ENCODE results near the gene POLA1. TPM values are rescaled to one million over a fixed set of nuclear protein-coding genes. Genes with fewer than 3 reads are reported as not detected.

The POLA1 gene
- total and polyA plus RNA-seq, 4 donors = 8.8 to 30.8 (median 14.9) TPM

- Histone ChIP-seq H3K9me3 (ENCODE audit: control insufficient read depth, insufficient read depth, low read length) (no peaks in the 10 kb centered on the region), H3K27ac (ENCODE audit: low read depth, low read length) (no peak overlapping the region), H3K4me3 (ENCODE audit: low read depth, low read length) (no peak overlapping the region), H3K36me3 (ENCODE audit: control insufficient read depth, insufficient read depth, low read length) (no peaks in the 10 kb centered on the region), H3K27me3 (ENCODE audit: control insufficient read depth, insufficient read depth, low read length) (peaks cover 96% of the 10 kb centered on the region), H3K4me1 (ENCODE audit: control insufficient read depth, insufficient read depth, low read length) (peaks cover 38% of the 10 kb centered on the region)
- WGBS (ENCODE audit: insufficient coverage) = 22% methylated on average over 44 of the region's 44 CpGs
- DNase-seq (ENCODE audit: low read depth in 4 of 6, low spot score in 6 of 6) = no peak
Observed at GRCh38 chrX:25013632-25014365, 320.1 kb downstream of the POLA1 start.

- H3K4me1 ChIP-seq (ENCODE audit: control insufficient read depth, insufficient read depth, low read length) = peaks cover 38% of the 10 kb centered on the region
- H3K27me3 ChIP-seq (ENCODE audit: control insufficient read depth, insufficient read depth, low read length) = peaks cover 96% of the 10 kb centered on the region
- no peak for DNase-seq (ENCODE audit: low read depth in 4 of 6, low spot score in 6 of 6)
- H3K27ac ChIP-seq (ENCODE audit: low read depth, low read length) = no peak overlapping the region
- WGBS (ENCODE audit: insufficient coverage) = 32% methylated on average over 12 of the region's 19 CpGs
- no peaks in the 10 kb centered on the region for H3K9me3 ChIP-seq (ENCODE audit: control insufficient read depth, insufficient read depth, low read length)
- no peaks in the 10 kb centered on the region for H3K36me3 ChIP-seq (ENCODE audit: control insufficient read depth, insufficient read depth, low read length)
- H3K4me3 ChIP-seq (ENCODE audit: low read depth, low read length) = no peak overlapping the region
Observed at GRCh38 chrX:25014366-25014838, 320.7 kb downstream of the POLA1 start.

DNA sequence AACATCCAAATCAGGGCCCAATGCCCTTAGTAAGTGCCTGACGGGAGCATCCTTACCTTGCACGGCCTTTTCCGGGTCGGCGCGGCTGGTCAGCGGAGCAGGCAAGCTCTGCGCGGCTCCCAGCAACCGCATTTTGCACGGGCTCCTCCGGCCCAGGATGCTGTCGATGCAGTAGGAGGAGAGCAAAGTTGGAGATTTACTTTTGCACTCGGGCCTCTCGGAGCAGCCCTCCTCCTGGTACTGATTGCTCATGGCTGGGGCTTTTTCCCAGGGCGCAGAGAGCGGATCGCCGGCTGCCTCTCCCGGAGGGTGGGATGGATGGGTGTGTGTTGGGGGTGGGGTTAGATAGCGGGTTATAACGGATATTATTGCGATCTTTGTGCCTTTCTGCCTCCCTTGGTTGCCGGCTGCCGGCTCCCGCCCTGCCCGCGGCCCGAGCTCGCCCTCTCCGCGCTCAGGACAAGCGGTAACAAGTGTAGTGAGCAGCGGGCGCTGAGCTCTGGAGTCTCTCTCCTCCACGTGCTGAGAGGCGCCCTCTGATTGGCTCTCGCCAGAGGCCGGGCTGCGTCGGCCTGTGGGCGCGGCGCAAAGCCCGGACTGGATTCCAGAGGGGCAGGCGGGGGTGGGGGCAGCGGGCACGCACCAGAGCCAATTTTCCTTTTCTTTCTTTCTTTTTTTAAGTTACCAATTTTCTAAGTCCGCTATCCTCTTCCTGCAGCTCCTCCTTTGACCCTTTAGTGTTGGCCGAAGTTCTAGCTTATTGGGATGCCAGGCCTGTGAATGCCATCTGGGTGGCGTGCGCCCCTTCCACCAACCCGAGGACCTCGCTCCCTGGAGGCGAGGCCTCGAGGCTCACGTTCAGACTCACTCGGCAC is 322.0 kb downstream of the POLA1 start, which contains the start of gene ARX:
Gene ARX, minus strand, starts transcription at position 480 of the 875 bp plus-strand sequence. Its CDS starts 228 bp downstream, at position 252.
- Histone ChIP-seq H3K4me3 (ENCODE audit: low read depth, low read length) (no peak within 1 kb of the TSS), H3K27me3 (ENCODE audit: control insufficient read depth, insufficient read depth, low read length) (peaks cover 96% of the 10 kb centered on the region), H3K27ac (ENCODE audit: low read depth, low read length) (no peak within 1 kb of the TSS), H3K9me3 (ENCODE audit: control insufficient read depth, insufficient read depth, low read length) (no peaks in the 10 kb centered on the region), H3K4me1 (ENCODE audit: control insufficient read depth, insufficient read depth, low read length) (peaks cover 48% of the 10 kb centered on the region), H3K36me3 (ENCODE audit: control insufficient read depth, insufficient read depth, low read length) (no peaks in the 10 kb centered on the region)
- 21% methylated on average over 56 of the region's 58 CpGs for WGBS (ENCODE audit: insufficient coverage)
- DNase-seq (ENCODE audit: low read depth in 4 of 6, low spot score in 6 of 6) = peak in 5 of 6 donors; percentile 23 to 91 (median 53)

DNA sequence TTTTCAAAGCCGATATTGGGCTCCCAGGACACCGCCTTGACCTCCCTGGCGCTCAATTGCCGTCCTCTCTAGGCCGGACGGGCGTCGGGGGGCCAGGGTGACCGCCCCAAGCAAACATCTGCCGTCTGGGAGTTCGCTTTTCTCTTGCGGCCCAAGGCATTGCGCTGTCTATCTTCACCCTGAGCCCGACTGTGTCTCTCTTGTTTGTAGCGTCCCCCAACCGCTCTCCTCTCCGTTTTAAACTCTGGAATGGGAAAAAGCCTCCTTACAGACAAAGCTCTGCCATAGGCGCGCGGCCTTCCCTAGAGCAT is 322.6 kb downstream of the POLA1 start:
- no peaks in the 10 kb centered on the region for H3K36me3 ChIP-seq (ENCODE audit: control insufficient read depth, insufficient read depth, low read length)
- H3K4me1 ChIP-seq (ENCODE audit: control insufficient read depth, insufficient read depth, low read length) = peaks cover 51% of the 10 kb centered on the region
- no peak overlapping the region for H3K4me3 ChIP-seq (ENCODE audit: low read depth, low read length)
- H3K27me3 ChIP-seq (ENCODE audit: control insufficient read depth, insufficient read depth, low read length) = peaks cover 96% of the 10 kb centered on the region
- no peak overlapping the region for H3K27ac ChIP-seq (ENCODE audit: low read depth, low read length)
- DNase-seq (ENCODE audit: low read depth in 4 of 6, low spot score in 6 of 6) = peak in 1 of 6 donors; percentile 39
- WGBS (ENCODE audit: insufficient coverage) = 16% methylated on average over 14 of the region's 20 CpGs
- no peaks in the 10 kb centered on the region for H3K9me3 ChIP-seq (ENCODE audit: control insufficient read depth, insufficient read depth, low read length)

DNA sequence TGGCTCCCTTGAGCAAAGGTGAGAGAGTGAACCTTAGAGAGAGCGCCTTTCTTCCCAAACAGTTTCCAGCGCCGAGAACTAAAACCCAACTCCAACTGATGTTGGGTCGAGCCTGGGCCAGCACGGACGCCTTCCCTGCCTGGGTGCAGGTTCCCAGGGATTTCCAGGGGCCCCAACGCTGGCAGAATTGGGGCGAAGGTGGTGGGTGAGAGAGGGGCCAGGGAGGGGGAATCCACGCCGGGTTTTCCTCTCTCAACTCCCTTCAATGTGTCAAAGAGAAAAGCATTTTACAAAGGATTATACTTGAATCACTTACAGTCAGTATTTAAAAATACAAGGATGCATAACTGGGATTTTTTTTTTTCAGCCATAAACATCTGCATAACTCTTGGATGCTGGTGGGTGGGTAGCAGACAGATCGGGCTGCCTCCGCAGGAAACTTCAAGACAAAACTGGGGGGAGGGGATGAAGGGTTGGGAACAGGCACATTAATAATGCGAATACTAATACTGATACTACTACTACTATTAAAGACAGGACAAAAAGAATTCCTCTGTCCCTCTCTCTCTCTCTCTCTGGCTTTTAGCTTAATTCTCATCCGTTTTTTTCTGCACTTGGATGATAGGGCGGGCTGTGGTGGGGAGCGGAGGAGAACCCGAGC is 323.4 kb downstream of the POLA1 start:
- no peak overlapping the region for H3K4me3 ChIP-seq (ENCODE audit: low read depth, low read length)
- H3K9me3 ChIP-seq (ENCODE audit: control insufficient read depth, insufficient read depth, low read length) = no peaks in the 10 kb centered on the region
- 13% methylated on average over 6 of the region's 17 CpGs for WGBS (ENCODE audit: insufficient coverage)
- H3K27ac ChIP-seq (ENCODE audit: low read depth, low read length) = no peak overlapping the region
- H3K36me3 ChIP-seq (ENCODE audit: control insufficient read depth, insufficient read depth, low read length) = no peaks in the 10 kb centered on the region
- H3K4me1 ChIP-seq (ENCODE audit: control insufficient read depth, insufficient read depth, low read length) = peaks cover 46% of the 10 kb centered on the region
- peak in 1 of 6 donors; percentile 61 for DNase-seq (ENCODE audit: low read depth in 4 of 6, low spot score in 6 of 6)
- peaks cover 96% of the 10 kb centered on the region for H3K27me3 ChIP-seq (ENCODE audit: control insufficient read depth, insufficient read depth, low read length)

DNA sequence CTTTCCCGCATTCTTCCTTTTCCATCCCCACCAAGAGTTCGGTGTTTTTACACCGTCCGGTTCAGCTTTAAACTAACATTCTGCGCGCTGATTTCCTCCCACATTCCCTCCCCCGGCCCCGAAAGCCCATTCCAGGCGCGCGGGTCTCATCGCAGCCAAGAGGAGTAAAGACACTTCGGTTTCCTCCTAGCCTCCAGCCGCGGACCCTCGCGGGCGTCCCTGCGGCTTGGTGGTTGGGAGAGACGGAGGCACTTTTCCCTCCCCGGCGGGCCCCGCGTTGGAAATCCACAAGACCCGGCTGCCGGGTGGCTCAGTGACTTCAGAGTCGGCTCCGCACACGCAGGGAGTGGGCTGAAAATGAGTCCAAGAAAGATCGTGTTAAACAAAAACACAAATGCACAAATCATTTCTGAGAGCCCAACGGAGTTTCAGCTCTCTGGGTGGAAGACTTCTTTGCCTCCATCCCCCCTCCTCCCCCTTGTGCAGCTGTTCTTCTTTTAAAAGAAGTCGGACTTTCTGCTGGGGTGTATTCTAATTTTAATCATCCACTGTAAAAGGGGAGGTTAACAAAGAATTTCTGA is 324.0 kb downstream of the POLA1 start:
- H3K27ac ChIP-seq (ENCODE audit: low read depth, low read length) = no peak overlapping the region
- DNase-seq (ENCODE audit: low read depth in 4 of 6, low spot score in 6 of 6) = peak in 1 of 6 donors; percentile 56
- H3K4me3 ChIP-seq (ENCODE audit: low read depth, low read length) = no peak overlapping the region
- 20% methylated on average over 27 of the region's 32 CpGs for WGBS (ENCODE audit: insufficient coverage)
- H3K36me3 ChIP-seq (ENCODE audit: control insufficient read depth, insufficient read depth, low read length) = no peaks in the 10 kb centered on the region
- peaks cover 96% of the 10 kb centered on the region for H3K27me3 ChIP-seq (ENCODE audit: control insufficient read depth, insufficient read depth, low read length)
- H3K9me3 ChIP-seq (ENCODE audit: control insufficient read depth, insufficient read depth, low read length) = no peaks in the 10 kb centered on the region
- H3K4me1 ChIP-seq (ENCODE audit: control insufficient read depth, insufficient read depth, low read length) = peaks cover 40% of the 10 kb centered on the region

GRCh38 chrX:25018682-25019081 is 325.0 kb downstream of the POLA1 start:
- Histone ChIP-seq H3K9me3 (ENCODE audit: control insufficient read depth, insufficient read depth, low read length) (no peaks in the 10 kb centered on the region), H3K4me3 (ENCODE audit: low read depth, low read length) (no peak overlapping the region), H3K27me3 (ENCODE audit: control insufficient read depth, insufficient read depth, low read length) (peaks cover 100% of the 10 kb centered on the region), H3K4me1 (ENCODE audit: control insufficient read depth, insufficient read depth, low read length) (peaks cover 35% of the 10 kb centered on the region), H3K36me3 (ENCODE audit: control insufficient read depth, insufficient read depth, low read length) (no peaks in the 10 kb centered on the region), H3K27ac (ENCODE audit: low read depth, low read length) (no peak overlapping the region)
- no CpG with 5 or more reads among the region's 3 CpGs for WGBS (ENCODE audit: insufficient coverage)
- no peak for DNase-seq (ENCODE audit: low read depth in 4 of 6, low spot score in 6 of 6)

- Histone ChIP-seq H3K4me3 (ENCODE audit: low read depth, low read length) (no peak overlapping the region), H3K9me3 (ENCODE audit: control insufficient read depth, insufficient read depth, low read length) (no peaks in the 10 kb centered on the region), H3K4me1 (ENCODE audit: control insufficient read depth, insufficient read depth, low read length) (peaks cover 35% of the 10 kb centered on the region), H3K36me3 (ENCODE audit: control insufficient read depth, insufficient read depth, low read length) (no peaks in the 10 kb centered on the region), H3K27ac (ENCODE audit: low read depth, low read length) (no peak overlapping the region), H3K27me3 (ENCODE audit: control insufficient read depth, insufficient read depth, low read length) (peaks cover 99% of the 10 kb centered on the region)
- 28% methylated on average over 6 of the region's 22 CpGs for WGBS (ENCODE audit: insufficient coverage)
- DNase-seq (ENCODE audit: low read depth in 4 of 6, low spot score in 6 of 6) = peak in 1 of 6 donors; percentile 27
Observed at GRCh38 chrX:25019707-25020390, 326.1 kb downstream of the POLA1 start.

All from spinal cord (tissue), 10 donors.